Neural cell (in vitro differentiated cells): ENCODE measurements around the gene MAP3K20. TPM values are rescaled to one million over a fixed set of nuclear protein-coding genes. Genes with fewer than 3 reads are reported as not detected.

ENCODE experiments used
- H2AFZ ChIP-seq: fragments of 200-600, 300-800 bp; sonication (generic), shearing (Covaris generic); 2 replicates; pipeline ENCODE4 v1.6.0; 2014; ENCODE audit warnings: low read depth, mild to moderate bottlenecking, antibody characterized with exemption, low read length, moderate library complexity
- H3F3A ChIP-seq: fragments of 200-600 bp; shearing (Covaris generic); 2 replicates; pipeline ENCODE4 v1.6.1; 2016; ENCODE audit warnings: mild to moderate bottlenecking, moderate library complexity, mixed read lengths, antibody characterized with exemption, low read length; ENCODE audit not compliant: insufficient read depth, poor library complexity, severe bottlenecking
- H3K27ac ChIP-seq: fragments of 200-600, 300-800 bp; sonication (generic), shearing (Covaris generic); 2 replicates; pipeline ENCODE4 v1.5.1; 2014; ENCODE audit warnings: mild to moderate bottlenecking, low read length, moderate library complexity
- H3K27me3 ChIP-seq: fragments of 300-800, 200-600 bp; sonication (generic), shearing (Covaris generic); 2 replicates; pipeline ENCODE4 v1.6.0; 2014; ENCODE audit warnings: mild to moderate bottlenecking, low read depth, low read length, moderate library complexity; ENCODE audit not compliant: insufficient read depth
- H3K36me3 ChIP-seq: fragments of 300-800, 200-600 bp; sonication (generic), shearing (Covaris generic); 2 replicates; pipeline ENCODE4 v1.5.1; 2014; ENCODE audit warnings: mild to moderate bottlenecking, antibody characterized with exemption, low read length, moderate library complexity; ENCODE audit not compliant: insufficient read depth
- H3K4me2 ChIP-seq: fragments of 300-800, 200-600 bp; sonication (generic), shearing (Covaris generic); 2 replicates; pipeline ENCODE4 v1.6.0; 2014; ENCODE audit warnings: mild to moderate bottlenecking, low read length
- H3K4me3 ChIP-seq: fragments of 300-800, 200-600 bp; sonication (generic), shearing (Covaris generic); 2 replicates; pipeline ENCODE4 v1.5.1; 2014; ENCODE audit warnings: mild to moderate bottlenecking, low read length, moderate library complexity
- H3K79me2 ChIP-seq: fragments of 200-600 bp; shearing (Covaris generic); replicated peaks from 2 replicates; pipeline ENCODE4 v1.6.0; 2014; ENCODE audit warnings: mild to moderate bottlenecking, low read length, moderate library complexity; ENCODE audit not compliant: insufficient read depth
- H3K9ac ChIP-seq: fragments of 300-800, 200-600 bp; sonication (generic), shearing (Covaris generic); 2 replicates; pipeline ENCODE4 v1.6.1; 2016; ENCODE audit warnings: mild to moderate bottlenecking, low read length, mixed read lengths
- H3K9me2 ChIP-seq: fragments of 200-600 bp; shearing (Covaris generic); 2 replicates; pipeline ENCODE4 v1.6.1; 2016; ENCODE audit warnings: mild to moderate bottlenecking, low read length, mixed read lengths; ENCODE audit not compliant: insufficient read depth
- H3K9me3 ChIP-seq: fragments of 200-600, 300-800 bp; sonication (generic), shearing (Covaris generic); 2 replicates; pipeline ENCODE4 v1.6.1; 2016; ENCODE audit warnings: mild to moderate bottlenecking, mixed run types, low read length, moderate library complexity, mixed read lengths
- H4K20me1 ChIP-seq: fragments of 200-600 bp; shearing (Covaris generic); 2 replicates; pipeline ENCODE4 v1.6.1; 2016; ENCODE audit warnings: mild to moderate bottlenecking, mixed run types; ENCODE audit not compliant: insufficient read depth
- CTCF ChIP-seq: fragments of 450-650 bp; IDR thresholded peaks from 2 replicates; pipeline ENCODE4 v1.5.1; 2014; ENCODE audit warnings: antibody characterized with exemption, mild to moderate bottlenecking, moderate library complexity; ENCODE audit not compliant: poor library complexity, severe bottlenecking
- EP300 ChIP-seq: fragments of 450-650 bp; conservative IDR thresholded peaks from 2 replicates; pipeline ENCODE4 v1.6.1; 2014; ENCODE audit warnings: antibody characterized with exemption, mild to moderate bottlenecking, moderate library complexity; ENCODE audit not compliant: poor library complexity, severe bottlenecking
- EZH2 ChIP-seq: fragments of 200-600, 300-800 bp; shearing (Covaris generic), sonication (generic); IDR thresholded peaks from 2 replicates; pipeline ENCODE4 v1.6.1; 2014; ENCODE audit warnings: antibody characterized with exemption, low read length, borderline replicate concordance, mild to moderate bottlenecking; ENCODE audit not compliant: insufficient read depth, poor library complexity, severe bottlenecking
- MXI1 ChIP-seq: fragments of 450-650 bp; conservative IDR thresholded peaks from 2 replicates; pipeline ENCODE4 v1.6.1; 2014; ENCODE audit warnings: antibody characterized with exemption, mild to moderate bottlenecking; ENCODE audit not compliant: poor library complexity, severe bottlenecking
- POLR2AphosphoS5 ChIP-seq: IDR thresholded peaks from 2 replicates; pipeline ENCODE4 v1.6.1; 2012
- RAD21 ChIP-seq: fragments of 450-650 bp; conservative IDR thresholded peaks from 2 replicates; pipeline ENCODE4 v1.6.1; 2014; ENCODE audit warnings: antibody characterized with exemption, mild to moderate bottlenecking, moderate library complexity
- REST ChIP-seq: IDR thresholded peaks from 2 replicates; pipeline ENCODE4 v1.6.1; 2012; ENCODE audit warnings: borderline replicate concordance
- SMC3 ChIP-seq: fragments of 450-650 bp; conservative IDR thresholded peaks from 2 replicates; pipeline ENCODE4 v1.6.1; 2014; ENCODE audit warnings: antibody characterized with exemption, mild to moderate bottlenecking, moderate library complexity; ENCODE audit not compliant: poor library complexity
- TAF1 ChIP-seq: IDR thresholded peaks from 2 replicates; pipeline ENCODE4 v1.6.1; 2012; ENCODE audit warnings: low read depth
- polyA plus RNA-seq: library from polyadenylated mRNA; depleted of rRNA; stranded (reverse); fragments of >200 nt; gene quantifications from 2 replicates; pipeline ENCODE4 v1.2.3, GENCODE V29; 2014

MAP3K20 gene
- polyA plus RNA-seq, 1 donor from 2014 or later: 0.48 TPM

- H3K4me2 ChIP-seq: no peak overlapping the region
- H3K27me3 ChIP-seq: no peaks in the 10 kb centered on the region
- H3K9ac ChIP-seq: no peak overlapping the region
- H3K27ac ChIP-seq: no peak overlapping the region
- no peaks in the 10 kb centered on the region for H3K9me2 ChIP-seq
- no peak overlapping the region for H3K4me3 ChIP-seq
- TF ChIP-seq EZH2 (no peak), SMC3 (no peak), CTCF (no peak), POLR2AphosphoS5 (no peak), RAD21 (no peak), EP300 (no peak)
- no peaks in the 10 kb centered on the region for H3F3A ChIP-seq
- no peaks in the 10 kb centered on the region for H3K79me2 ChIP-seq
- peaks cover 16% of the 10 kb centered on the region for H3K9me3 ChIP-seq
- H4K20me1 ChIP-seq: no peaks in the 10 kb centered on the region
- H3K36me3 ChIP-seq: no peaks in the 10 kb centered on the region
- no peak overlapping the region for H2AFZ ChIP-seq
Observed at GRCh38 chr2:173296235-173296634, 220.6 kb downstream of the MAP3K20 start.

- H3F3A ChIP-seq: no peaks in the 10 kb centered on the region
- H3K36me3 ChIP-seq: no peaks in the 10 kb centered on the region
- peaks cover 14% of the 10 kb centered on the region for H3K9me3 ChIP-seq
- no peaks in the 10 kb centered on the region for H3K79me2 ChIP-seq
- TF ChIP-seq EP300 (no peak), SMC3 (no peak), RAD21 (no peak), EZH2 (no peak), REST (no peak), POLR2AphosphoS5 (no peak), TAF1 (no peak), MXI1 (no peak), CTCF (no peak)
- no peaks in the 10 kb centered on the region for H3K9me2 ChIP-seq
- no peak overlapping the region for H3K9ac ChIP-seq
- no peaks in the 10 kb centered on the region for H3K27me3 ChIP-seq
- no peak overlapping the region for H3K27ac ChIP-seq
- no peak overlapping the region for H3K4me2 ChIP-seq
- no peak overlapping the region for H2AFZ ChIP-seq
- no peak overlapping the region for H3K4me3 ChIP-seq
- H4K20me1 ChIP-seq: no peaks in the 10 kb centered on the region
Observed at GRCh38 chr2:173298536-173299097, 223.0 kb downstream of the MAP3K20 start.
